DOHH2 (cell line): ENCODE data around the gene NUTM2F.

Source experiments
- H3F3A ChIP-seq: fragments of 200-600 bp; sonication (generic), shearing (Covaris generic); 2 replicates; pipeline ENCODE4 v1.6.0; 2016; ENCODE audit warnings: antibody characterized with exemption, mild to moderate bottlenecking; ENCODE audit not compliant: control insufficient read depth, insufficient read depth
- H3K27ac ChIP-seq: fragments of 200-600 bp; sonication (generic); 2 replicates; pipeline ENCODE4 v1.5.1; 2014; ENCODE audit warnings: low read depth, mild to moderate bottlenecking, low read length, moderate library complexity
- H3K27me3 ChIP-seq: fragments of 200-600 bp; sonication (generic); 2 replicates; pipeline ENCODE4 v1.6.1; 2014; ENCODE audit warnings: mild to moderate bottlenecking, low read length, mixed read lengths; ENCODE audit not compliant: control insufficient read depth
- H3K36me3 ChIP-seq: fragments of 200-600 bp; sonication (generic); 2 replicates; pipeline ENCODE4 v1.6.1; 2014; ENCODE audit warnings: mild to moderate bottlenecking, low read length, moderate library complexity, mixed read lengths; ENCODE audit not compliant: control insufficient read depth
- H3K4me1 ChIP-seq: fragments of 200-600 bp; sonication (generic); 2 replicates; pipeline ENCODE4 v1.6.1; 2014; ENCODE audit warnings: mild to moderate bottlenecking, low read length, mixed read lengths; ENCODE audit not compliant: control insufficient read depth
- H3K4me2 ChIP-seq: fragments of 200-600 bp; sonication (generic); 2 replicates; pipeline ENCODE4 v1.6.0; 2014; ENCODE audit warnings: mild to moderate bottlenecking, low read length, moderate library complexity
- H3K4me3 ChIP-seq: fragments of 200-600 bp; sonication (generic); 2 replicates; pipeline ENCODE4 v1.5.1; 2014; ENCODE audit warnings: mild to moderate bottlenecking, low read length, mixed read lengths
- H3K79me2 ChIP-seq: fragments of 200-600 bp; sonication (generic); 2 replicates; pipeline ENCODE4 v1.6.1; 2014; ENCODE audit warnings: mild to moderate bottlenecking, low read length, mixed read lengths; ENCODE audit not compliant: control insufficient read depth
- H3K9me2 ChIP-seq: fragments of 200-600 bp; sonication (generic); replicated peaks from 2 replicates; pipeline ENCODE4 v1.6.1; 2014; ENCODE audit warnings: mild to moderate bottlenecking, low read length, mixed read lengths; ENCODE audit not compliant: control insufficient read depth
- H3K9me3 ChIP-seq: fragments of 200-600 bp; sonication (generic); 2 replicates; pipeline ENCODE4 v1.6.1; 2014; ENCODE audit warnings: antibody characterized with exemption, low read length, mixed read lengths; ENCODE audit not compliant: control insufficient read depth, insufficient read depth
- H4K20me1 ChIP-seq: fragments of 200-600 bp; sonication (generic); 2 replicates; pipeline ENCODE4 v1.6.0; 2014; ENCODE audit warnings: low read depth, mild to moderate bottlenecking, antibody characterized with exemption, low read length, moderate library complexity; ENCODE audit not compliant: control insufficient read depth, insufficient read depth
- CTCF ChIP-seq: fragments of 200-600 bp; sonication (generic); IDR thresholded peaks from one replicate; pipeline ENCODE4 v1.5.1; 2014; ENCODE audit warnings: antibody characterized with exemption, mild to moderate bottlenecking, low read depth, low read length; ENCODE audit not compliant: poor library complexity, severe bottlenecking
- EZH2phosphoT487 ChIP-seq: fragments of 200-600 bp; sonication (generic); IDR thresholded peaks from 2 replicates; pipeline ENCODE4 v1.6.1; 2017; ENCODE audit warnings: borderline replicate concordance, mild to moderate bottlenecking, antibody characterized with exemption, low read length, moderate library complexity, mixed read lengths

NUTM2F gene

GRCh38 chr9:94287877-94288513 is 40.4 kb downstream of the NUTM2F start:
- Histone ChIP-seq H3F3A (no peaks in the 10 kb centered on the region), H3K4me3 (no peak overlapping the region), H3K27me3 (no peaks in the 10 kb centered on the region), H3K9me3 (no peaks in the 10 kb centered on the region), H3K79me2 (no peaks in the 10 kb centered on the region), H3K4me1 (no peaks in the 10 kb centered on the region), H3K36me3 (peaks cover 23% of the 10 kb centered on the region), H4K20me1 (no peaks in the 10 kb centered on the region), H3K4me2 (no peak overlapping the region), H3K9me2 (no peaks in the 10 kb centered on the region), H3K27ac (no peak overlapping the region)
- no peak for TF ChIP-seq CTCF
- TF ChIP-seq EZH2phosphoT487 = no peak

GRCh38 chr9:94286116-94286515 is 42.3 kb downstream of the NUTM2F start:
- H3K4me2 ChIP-seq = no peak overlapping the region
- no peaks in the 10 kb centered on the region for H3K4me1 ChIP-seq
- no peak overlapping the region for H3K27ac ChIP-seq
- no peak overlapping the region for H3K4me3 ChIP-seq
- H3K9me2 ChIP-seq = no peaks in the 10 kb centered on the region
- no peaks in the 10 kb centered on the region for H3F3A ChIP-seq
- H3K79me2 ChIP-seq = no peaks in the 10 kb centered on the region
- no peaks in the 10 kb centered on the region for H4K20me1 ChIP-seq
- H3K9me3 ChIP-seq = no peaks in the 10 kb centered on the region
- peaks cover 20% of the 10 kb centered on the region for H3K36me3 ChIP-seq
- H3K27me3 ChIP-seq = no peaks in the 10 kb centered on the region
- no peak for TF ChIP-seq EZH2phosphoT487
- TF ChIP-seq CTCF = no peak

- no peaks in the 10 kb centered on the region for H3K9me2 ChIP-seq
- no peaks in the 10 kb centered on the region for H3K27me3 ChIP-seq
- peaks cover 35% of the 10 kb centered on the region for H3K36me3 ChIP-seq
- no peak overlapping the region for H3K4me2 ChIP-seq
- H4K20me1 ChIP-seq = no peaks in the 10 kb centered on the region
- peaks cover 14% of the 10 kb centered on the region; the same call in 1 of the 2 replicates for H3K9me3 ChIP-seq
- no peaks in the 10 kb centered on the region for H3K4me1 ChIP-seq
- TF ChIP-seq CTCF (no peak), EZH2phosphoT487 (no peak)
- H3K4me3 ChIP-seq = no peak overlapping the region
- peaks cover 3% of the 10 kb centered on the region for H3K79me2 ChIP-seq
- no peak overlapping the region for H3K27ac ChIP-seq
- H3F3A ChIP-seq = no peaks in the 10 kb centered on the region
Observed at GRCh38 chr9:94281101-94281500, 47.3 kb downstream of the NUTM2F start.
